ENCODE data around the gene GNE. TPM values are rescaled to one million over a fixed set of nuclear protein-coding genes. Genes with fewer than 3 reads are reported as not detected.
A peak's percentile ranks its signal among the peaks of the same experiment; 100 is the strongest.

The GNE gene
- total and polyA plus RNA-seq, 2 of the 13 experiments (the other 11 are each of a cell fraction or from before 2014, with no cell fraction given) = 16.1 to 24.1 TPM

DNA sequence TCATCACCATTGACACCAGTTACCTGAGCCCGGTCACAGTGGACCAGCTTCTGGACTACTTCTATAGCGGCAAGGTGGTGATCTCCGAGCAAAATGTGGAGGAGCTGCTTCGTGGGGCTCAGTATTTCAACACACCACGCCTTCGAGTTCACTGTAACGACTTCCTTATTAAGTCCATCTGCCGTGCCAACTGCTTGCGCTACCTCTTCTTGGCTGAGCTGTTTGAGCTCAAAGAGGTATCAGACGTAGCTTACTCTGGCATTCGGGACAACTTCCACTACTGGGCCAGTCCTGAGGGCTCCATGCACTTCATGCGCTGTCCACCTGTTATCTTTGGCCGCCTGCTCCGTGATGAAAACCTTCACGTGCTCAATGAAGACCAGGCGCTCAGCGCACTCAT lies 88.5 kb downstream of the GNE start:
- H3K9ac ChIP-seq (ENCODE audit: insufficient read depth, low read depth, low read length) = no peak overlapping the region
- no peaks in the 10 kb centered on the region for H3K4me1 ChIP-seq (ENCODE audit: insufficient read depth, low read length)
- ATAC-seq = no peak
- H4K20me1 ChIP-seq (ENCODE audit: insufficient read depth, low read length) = no peaks in the 10 kb centered on the region
- H3K4me3 ChIP-seq (replicated peaks in 1 of 3; ENCODE audit: insufficient read depth in 1 of 3, low read depth in 2 of 3, low read length in 3 of 3) = no peak overlapping the region
- FAIRE-seq = no peak
- ChIA-PET POLR2A (interaction anchor here (0.7 kb wide), 1 partner anchor 21 kb away, joined by 3 read pairs; the partner anchor contains the start of gene CLTA), CTCF (ENCODE audit: low intra/inter-chr PET ratio, low total read pairs) (no interaction called here)
- H3K36me3 ChIP-seq (replicated peaks in 1 of 2; ENCODE audit: control insufficient read depth in 1 of 2, insufficient read depth in 2 of 2, low read length in 2 of 2) = no peaks in the 10 kb centered on the region
- no peaks in the 10 kb centered on the region for H3K9me3 ChIP-seq (ENCODE audit: low read length)
- H3K79me2 ChIP-seq (ENCODE audit: insufficient read depth, low read length) = no peaks in the 10 kb centered on the region
- no TSS peak for BruUV-seq (replicated peaks)
- intact Hi-C loops (cut with micrococcal nuclease; ENCODE audit: unreplicated experiment) (loop anchor here (5.0 kb wide), 2 partner anchors 162 to 212 kb away; partner anchors contain the start of gene OR2S2), in situ Hi-C loops (cut with HindIII; ENCODE audit: extremely low pct_ligation_motif_present, low pct_unique_long_range_greater_than_20kb) (loop anchor here (5.0 kb wide), 1 partner anchor 67 kb away; no protein-coding TSS in a partner anchor)
- 57% methylated on average over 8 of the region's 17 CpGs for WGBS (ENCODE audit: low lambda C conversion rate)
- no peak overlapping the region for H3K4me2 ChIP-seq (ENCODE audit: low read depth, low read length)
- TF ChIP-seq ZNF30 (CRISPR knock-in tag; IDR thresholded peaks at IDR 0.05) = no peak
- no peak for TF ChIP-seq PCBP2 (optimal IDR thresholded peaks at IDR 0.05; ENCODE audit: low read depth, low read length, poor library complexity, severe bottlenecking)
- H3K27ac ChIP-seq (ENCODE audit: extremely low read length, insufficient read depth, low read length) = no peak overlapping the region
- peaks cover 6 to 42% of the 10 kb centered on the region in 2 experiments; a peak in 4 of 5 replicates for H3K27me3 ChIP-seq (ENCODE audit: control insufficient read depth in 1 of 2, insufficient read depth in 2 of 2, low read length in 2 of 2)
- H2AFZ ChIP-seq (ENCODE audit: low read length) = no peak overlapping the region
- no peak for DNase-seq (ENCODE audit: low spot score)

DNA sequence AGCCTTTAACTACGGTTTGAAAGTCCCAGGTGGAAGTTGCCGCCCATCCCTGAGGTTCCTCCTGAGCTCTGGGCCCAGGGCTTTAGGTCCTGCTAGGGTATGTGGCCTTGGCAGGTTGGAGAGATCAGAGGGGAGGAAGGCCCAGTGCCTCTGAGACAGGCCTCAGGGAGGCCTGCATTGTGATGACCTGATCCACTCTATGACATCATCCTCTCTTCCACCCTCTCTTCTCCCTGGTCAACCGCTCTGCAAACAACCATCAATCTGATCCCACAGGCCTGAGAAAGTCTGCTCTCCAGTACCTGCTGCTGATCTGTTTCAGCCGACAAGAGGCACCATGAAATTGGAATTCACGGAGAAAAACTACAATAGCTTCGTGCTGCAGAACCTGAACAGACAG lies 89.1 kb downstream of the GNE start, which contains the start of gene CCIN:
TSS of gene CCIN (plus strand) at position 223 of the 400 bp plus-strand sequence. CDS start at position 338, 115 bp downstream.
- no peak for TF ChIP-seq ZFP1 (CRISPR knock-in tag; IDR thresholded peaks at IDR 0.05)
- TF ChIP-seq ATF7 (IDR thresholded peaks at IDR 0.05) = peak; percentile 87
- TF ChIP-seq ATF7 (CRISPR knock-in tag; IDR thresholded peaks at IDR 0.05) = no peak
- TF ChIP-seq CREB1 (IDR thresholded peaks at IDR 0.05) = peak; percentile 48; the same call in 1 of the 2 replicates
- TF ChIP-seq CREB1 (CRISPR knock-in tag; IDR thresholded peaks at IDR 0.05) = no peak
- no peak for TF ChIP-seq LCORL (IDR thresholded peaks at IDR 0.05)
- no peak for TF ChIP-seq LCORL (CRISPR knock-in tag; IDR thresholded peaks at IDR 0.05)
- Histone ChIP-seq H4K20me1 (ENCODE audit: insufficient read depth, low read length) (no peaks in the 10 kb centered on the region), H3K4me3 (replicated peaks in 1 of 3; ENCODE audit: insufficient read depth in 1 of 3, low read depth in 2 of 3, low read length in 3 of 3) (no peak within 1 kb of the TSS), H3K4me2 (ENCODE audit: low read depth, low read length) (no peak within 1 kb of the TSS), H3K79me2 (ENCODE audit: insufficient read depth, low read length) (no peaks in the 10 kb centered on the region), H3K36me3 (replicated peaks in 1 of 2; ENCODE audit: control insufficient read depth in 1 of 2, insufficient read depth in 2 of 2, low read length in 2 of 2) (no peaks in the 10 kb centered on the region), H3K4me1 (ENCODE audit: insufficient read depth, low read length) (no peaks in the 10 kb centered on the region), H2AFZ (ENCODE audit: low read length) (no peak within 1 kb of the TSS), H3K9me3 (ENCODE audit: low read length) (no peaks in the 10 kb centered on the region), H3K27me3 (ENCODE audit: control insufficient read depth in 1 of 2, insufficient read depth in 2 of 2, low read length in 2 of 2) (peaks cover 6 to 42% of the 10 kb centered on the region in 2 experiments; a peak in 4 of 5 replicates), H3K27ac (ENCODE audit: extremely low read length, insufficient read depth, low read length) (no peak within 1 kb of the TSS), H3K9ac (ENCODE audit: insufficient read depth, low read depth, low read length) (no peak within 1 kb of the TSS)
- ATAC-seq (no peak), FAIRE-seq (no peak), DNase-seq (ENCODE audit: low spot score) (no peak)
- WGBS (ENCODE audit: low lambda C conversion rate) = 49% methylated on average over 6 of the region's 6 CpGs
- BruUV-seq (replicated peaks) = no TSS peak
- in situ Hi-C loops (cut with HindIII; ENCODE audit: extremely low pct_ligation_motif_present, low pct_unique_long_range_greater_than_20kb) = loop anchor here (5.0 kb wide), 1 partner anchor 67 kb away; no protein-coding TSS in a partner anchor
- POLR2A ChIA-PET = interaction anchor here (0.7 kb wide), 1 partner anchor 21 kb away, joined by 3 read pairs; the partner anchor contains the start of gene CLTA
- intact Hi-C loops (cut with micrococcal nuclease; ENCODE audit: unreplicated experiment) = loop anchor here (5.0 kb wide), 2 partner anchors 162 to 212 kb away; partner anchors contain the start of gene OR2S2
- CTCF ChIA-PET (ENCODE audit: low intra/inter-chr PET ratio, low total read pairs) = no interaction called here
